Vagina (tissue), 2 donors: ENCODE measurements around the gene AQP7.
"Not testable (repeated sequence)": the region's sequence is repeated elsewhere in the genome, so short reads cannot be mapped to it uniquely, and the experiment has no call there.

ENCODE experiments used
- CTCF ChIP-seq, 3 experiments: fragments of 450-650 bp in 2 of 3; fragments of 200-600 bp in 1 of 3; sonication (generic) in 1 of 3; IDR thresholded peaks; one replicate each; pipeline ENCODE4 v1.5.1; 2017 to 2019; ENCODE audit warnings: antibody characterized with exemption in 3 of 3, mild to moderate bottlenecking in 2 of 3, moderate library complexity in 2 of 3
- POLR2A ChIP-seq, 2 donors: fragments of 450-650 bp; IDR thresholded peaks; one replicate each; pipeline ENCODE4 v1.6.1; 2017; ENCODE audit warnings: antibody characterized with exemption in 2 of 2, mild to moderate bottlenecking in 2 of 2, moderate library complexity in 2 of 2
- POLR2AphosphoS5 ChIP-seq, 2 donors: sonication (generic); formaldehyde crosslinking; IDR thresholded peaks; one replicate each; pipeline ENCODE4 v1.9.0; 2017; ENCODE audit warnings: antibody characterized with exemption in 2 of 2, mild to moderate bottlenecking in 2 of 2, low read depth in 1 of 2; ENCODE audit not compliant: insufficient read depth in 1 of 2

GRCh38 chr9:33385979-33386640 lies 16.3 kb downstream of the AQP7 start:
- not testable (repeated sequence) for TF ChIP-seq CTCF (IDR thresholded peaks at IDR 0.05); POLR2A (IDR thresholded peaks at IDR 0.05); POLR2AphosphoS5 (IDR thresholded peaks at IDR 0.05; ENCODE audit: insufficient read depth in 1 of 2, low read depth in 1 of 2)
